Measurements from ENCODE around the gene GLE1.

Gene GLE1

GRCh38 chr9:128588581-128589233 is 84.2 kb downstream of the GLE1 start:
- DNase-seq (ENCODE audit: low spot score) (no peak), FAIRE-seq (no peak)

Measured in RCC 7860 (cell line).